SJSA1 (cell line): ENCODE results near the gene ZNF804B. TPM values are rescaled to one million over a fixed set of nuclear protein-coding genes. Genes with fewer than 3 reads are reported as not detected.

ENCODE experiments used
- DNase-seq, 2 experiments: peaks; one replicate each; pipeline ENCODE4 v3.0.0-alpha.2; 2015 to 2020; ENCODE audit warnings: low spot score in 2 of 2, low read depth in 1 of 2
- H3K27ac ChIP-seq: fragments of 250-450 bp; sonication (Bioruptor Pico); 2 replicates; pipeline ENCODE4 v1.5.1; 2020; ENCODE audit warnings: mild to moderate bottlenecking, moderate library complexity
- H3K27me3 ChIP-seq: fragments of 250-450 bp; sonication (Bioruptor Pico); replicated peaks from 2 replicates; pipeline ENCODE4 v1.5.1; 2020; ENCODE audit warnings: mild to moderate bottlenecking, moderate library complexity
- H3K36me3 ChIP-seq: fragments of 250-450 bp; sonication (Bioruptor Pico); 2 replicates; pipeline ENCODE4 v1.5.1; 2020; ENCODE audit warnings: mild to moderate bottlenecking
- H3K4me1 ChIP-seq: fragments of 250-450 bp; sonication (Bioruptor Pico); replicated peaks from 2 replicates; pipeline ENCODE4 v1.6.1; 2021; ENCODE audit warnings: mild to moderate bottlenecking
- H3K4me3 ChIP-seq: fragments of 250-450 bp; sonication (Bioruptor Pico); 2 replicates; pipeline ENCODE4 v1.5.1; 2020; ENCODE audit warnings: mild to moderate bottlenecking
- H3K9me3 ChIP-seq: fragments of 250-450 bp; sonication (Bioruptor Pico); replicated peaks from 2 replicates; pipeline ENCODE4 v1.5.1; 2020; ENCODE audit warnings: mild to moderate bottlenecking
- total RNA-seq: library from RNA; depleted of rRNA; stranded (reverse); fragments of >200 nt; shearing (Covaris generic); gene quantifications from 2 replicates; pipeline ENCODE4 v1.2.3, GENCODE V29; 2014

Gene ZNF804B
- total RNA-seq, 1 experiment from 2014 or later = not detected

DNA sequence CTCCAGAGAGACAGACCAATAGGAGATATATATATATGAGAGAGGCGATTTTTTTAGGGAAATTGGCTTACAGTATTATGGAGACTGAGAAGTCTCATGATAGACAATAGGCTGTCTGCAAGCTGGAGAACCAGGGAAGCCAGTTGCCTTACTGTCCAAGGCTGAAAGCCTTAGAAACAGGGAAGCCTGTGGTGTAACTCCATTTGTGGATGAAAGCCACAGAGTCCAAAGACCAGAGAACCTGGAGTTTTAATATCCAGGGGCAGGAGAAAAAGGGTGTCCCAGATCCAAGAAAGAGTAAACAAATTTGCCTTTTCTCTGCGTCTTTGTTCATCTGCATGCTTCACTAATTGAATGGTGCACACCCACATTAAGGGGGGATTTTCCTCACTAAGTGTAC is 107.7 kb downstream of the ZNF804B start:
- no peak overlapping the region for H3K4me3 ChIP-seq
- H3K9me3 ChIP-seq = no peaks in the 10 kb centered on the region
- no peak for DNase-seq
- no peaks in the 10 kb centered on the region for H3K27me3 ChIP-seq
- no peak overlapping the region for H3K27ac ChIP-seq
- no peaks in the 10 kb centered on the region for H3K36me3 ChIP-seq
- H3K4me1 ChIP-seq = no peaks in the 10 kb centered on the region

DNA sequence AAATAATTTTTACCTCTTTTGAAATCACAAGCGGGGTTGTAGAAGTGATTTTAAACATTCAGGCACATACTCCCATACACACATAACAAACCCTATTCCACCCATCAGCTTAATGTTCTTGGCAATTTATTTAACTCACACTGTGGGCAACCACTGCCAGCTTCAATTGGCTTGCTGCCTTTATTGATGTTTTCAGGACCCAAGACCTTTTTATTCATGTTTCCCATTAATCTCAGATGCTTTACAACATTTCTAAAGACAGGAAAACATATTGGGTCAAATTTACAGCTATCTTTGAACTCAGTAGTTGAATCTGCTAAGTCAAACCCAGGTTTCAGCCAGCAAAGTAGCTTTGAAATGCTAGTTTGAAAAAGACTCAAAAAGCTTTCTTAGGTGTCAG is 109.0 kb downstream of the ZNF804B start:
- no peaks in the 10 kb centered on the region for H3K36me3 ChIP-seq
- H3K27me3 ChIP-seq = no peaks in the 10 kb centered on the region
- DNase-seq = no peak
- no peak overlapping the region for H3K4me3 ChIP-seq
- no peaks in the 10 kb centered on the region for H3K9me3 ChIP-seq
- H3K4me1 ChIP-seq = no peaks in the 10 kb centered on the region
- no peak overlapping the region for H3K27ac ChIP-seq

DNA sequence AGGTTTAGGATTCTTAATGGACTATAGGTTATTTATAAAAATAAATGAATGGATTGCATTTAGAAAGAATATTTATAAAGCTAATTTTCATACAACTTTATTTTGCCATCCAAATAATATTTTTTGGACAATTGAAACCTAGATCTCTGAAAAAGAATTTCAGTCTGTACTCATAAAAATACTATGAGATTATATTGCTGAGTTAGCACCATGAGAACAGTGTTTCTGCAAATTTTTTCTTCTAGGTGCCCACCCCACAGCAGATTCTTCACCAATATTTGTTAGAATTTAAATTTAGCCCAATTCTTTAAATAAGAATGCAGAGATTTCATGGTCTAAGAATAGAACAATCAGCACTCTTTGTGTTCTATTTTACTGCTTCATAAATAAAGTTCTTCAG is 121.6 kb downstream of the ZNF804B start:
- DNase-seq = no peak
- Histone ChIP-seq H3K4me1 (no peaks in the 10 kb centered on the region), H3K9me3 (no peaks in the 10 kb centered on the region), H3K36me3 (no peaks in the 10 kb centered on the region), H3K27me3 (0 out of 2 replicates have a peak, but pooled peaks cover 2% of the 10 kb centered on the region), H3K4me3 (no peak overlapping the region), H3K27ac (no peak overlapping the region)

DNA sequence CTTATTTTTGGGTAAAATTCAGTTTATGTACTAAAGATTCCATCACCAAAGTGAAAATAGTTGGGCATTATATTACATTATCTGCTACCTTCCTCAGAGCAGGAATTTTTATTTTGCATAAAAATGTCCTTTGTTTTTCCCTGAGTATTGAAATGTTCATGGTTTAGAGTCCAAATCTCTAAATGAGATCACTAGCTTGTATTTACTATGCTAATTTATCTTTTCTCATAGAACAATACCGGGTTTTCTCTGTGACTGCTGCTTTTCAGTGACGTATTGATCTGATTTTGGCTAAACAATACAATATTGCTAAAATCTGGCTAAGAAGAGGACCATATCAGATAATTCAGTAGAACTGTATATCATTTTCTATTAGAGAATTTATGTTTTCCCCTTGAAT is 125.6 kb downstream of the ZNF804B start:
- Histone ChIP-seq H3K4me3 (no peak overlapping the region), H3K27ac (no peak overlapping the region), H3K4me1 (no peaks in the 10 kb centered on the region)

DNA sequence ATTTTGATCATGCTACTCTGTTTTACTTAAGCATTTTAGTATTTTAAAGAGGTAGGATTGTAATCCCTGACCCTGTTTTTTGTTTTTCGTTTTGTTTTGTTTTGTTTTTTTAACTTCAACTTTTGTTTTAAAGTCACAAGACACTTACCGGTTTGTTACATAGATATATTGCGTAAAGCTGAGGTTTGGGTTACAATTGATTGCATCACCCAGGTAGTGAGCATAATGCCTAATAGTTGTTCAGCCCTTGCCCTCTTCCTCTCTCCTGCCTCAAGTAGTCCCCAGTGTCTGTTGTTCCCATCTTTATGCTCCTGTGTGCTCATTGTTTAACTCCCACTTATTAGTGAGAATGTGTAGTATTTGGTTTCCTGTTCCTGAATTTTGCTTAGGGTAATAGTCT is 129.2 kb downstream of the ZNF804B start:
- H3K9me3 ChIP-seq = no peaks in the 10 kb centered on the region
- H3K36me3 ChIP-seq = no peaks in the 10 kb centered on the region
- no peak overlapping the region for H3K4me3 ChIP-seq
- H3K27ac ChIP-seq = no peak overlapping the region
- 0 out of 2 replicates have a peak, but pooled peaks cover 3% of the 10 kb centered on the region for H3K27me3 ChIP-seq
- H3K4me1 ChIP-seq = no peaks in the 10 kb centered on the region
- no peak for DNase-seq

More for the DNA sequence above, 125.6 kb downstream of the ZNF804B start:
- Histone ChIP-seq H3K36me3 (no peaks in the 10 kb centered on the region), H3K27me3 (0 out of 2 replicates have a peak, but pooled peaks cover 2% of the 10 kb centered on the region), H3K9me3 (no peaks in the 10 kb centered on the region)
- no peak for DNase-seq

DNA sequence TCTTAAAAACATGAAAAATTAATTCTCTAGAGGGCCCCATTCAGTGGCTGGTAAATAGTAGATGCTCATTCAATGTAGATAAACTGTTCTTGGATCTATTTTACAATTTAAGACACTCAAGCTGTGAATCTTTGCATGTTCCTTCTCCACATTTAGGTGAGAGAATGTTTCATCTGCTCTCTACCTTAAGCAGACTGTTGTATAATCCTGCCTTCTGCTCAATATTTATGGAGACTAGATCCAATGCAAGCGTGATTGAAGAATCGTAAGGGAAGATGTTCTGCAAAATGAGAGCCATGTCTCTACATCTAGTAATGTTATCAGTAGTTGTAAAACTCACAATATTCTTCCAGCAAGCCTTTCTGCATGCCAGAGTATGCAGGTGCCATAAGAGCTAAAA is 151.0 kb downstream of the ZNF804B start:
- DNase-seq = no peak
- Histone ChIP-seq H3K9me3 (no peaks in the 10 kb centered on the region), H3K4me1 (no peaks in the 10 kb centered on the region), H3K27me3 (no peaks in the 10 kb centered on the region), H3K27ac (no peak overlapping the region), H3K36me3 (no peaks in the 10 kb centered on the region), H3K4me3 (no peak overlapping the region)

DNA sequence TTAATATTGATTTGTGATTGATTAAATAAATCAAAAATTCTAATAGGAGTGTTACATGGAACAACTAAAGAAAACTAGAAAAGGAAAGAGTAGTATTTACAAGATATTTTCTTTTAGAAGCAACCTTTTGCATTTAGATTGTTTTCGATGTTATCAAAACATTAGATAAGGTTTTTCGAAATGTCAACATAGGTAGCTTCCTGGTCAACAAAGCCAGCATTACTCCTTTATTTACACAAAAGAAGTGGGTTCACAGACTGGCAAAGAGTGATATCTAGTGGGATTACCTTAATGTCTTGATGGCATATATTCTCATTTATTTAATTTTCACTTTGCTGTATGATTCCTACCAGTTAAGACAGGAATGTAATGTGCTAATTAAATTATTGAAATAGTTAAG is 153.4 kb downstream of the ZNF804B start:
- no peak for DNase-seq
- H3K36me3 ChIP-seq = no peaks in the 10 kb centered on the region
- H3K27ac ChIP-seq = no peak overlapping the region
- H3K4me3 ChIP-seq = no peak overlapping the region
- H3K9me3 ChIP-seq = no peaks in the 10 kb centered on the region
- no peaks in the 10 kb centered on the region for H3K4me1 ChIP-seq
- H3K27me3 ChIP-seq = no peaks in the 10 kb centered on the region

DNA sequence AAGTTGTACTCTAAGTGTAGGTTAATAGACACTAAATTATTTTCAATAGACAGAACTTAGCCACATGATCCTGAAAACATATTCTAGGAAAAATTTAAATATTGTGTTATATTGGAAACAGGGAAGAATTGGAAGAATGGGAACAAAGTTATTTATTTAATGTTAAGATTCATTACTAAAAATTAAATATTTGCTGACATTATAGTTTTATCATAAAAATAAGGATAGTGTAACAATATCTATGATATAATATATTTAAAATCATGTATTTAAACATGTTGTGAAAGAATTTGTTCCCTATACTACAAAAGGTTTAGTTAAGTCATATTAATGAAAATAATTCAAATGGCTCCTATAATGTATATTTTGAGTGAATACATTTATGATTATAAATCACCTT is 156.1 kb downstream of the ZNF804B start:
- Histone ChIP-seq H3K27ac (no peak overlapping the region), H3K36me3 (no peaks in the 10 kb centered on the region), H3K27me3 (no peaks in the 10 kb centered on the region), H3K4me1 (no peaks in the 10 kb centered on the region), H3K9me3 (no peaks in the 10 kb centered on the region), H3K4me3 (no peak overlapping the region)
- no peak for DNase-seq

DNA sequence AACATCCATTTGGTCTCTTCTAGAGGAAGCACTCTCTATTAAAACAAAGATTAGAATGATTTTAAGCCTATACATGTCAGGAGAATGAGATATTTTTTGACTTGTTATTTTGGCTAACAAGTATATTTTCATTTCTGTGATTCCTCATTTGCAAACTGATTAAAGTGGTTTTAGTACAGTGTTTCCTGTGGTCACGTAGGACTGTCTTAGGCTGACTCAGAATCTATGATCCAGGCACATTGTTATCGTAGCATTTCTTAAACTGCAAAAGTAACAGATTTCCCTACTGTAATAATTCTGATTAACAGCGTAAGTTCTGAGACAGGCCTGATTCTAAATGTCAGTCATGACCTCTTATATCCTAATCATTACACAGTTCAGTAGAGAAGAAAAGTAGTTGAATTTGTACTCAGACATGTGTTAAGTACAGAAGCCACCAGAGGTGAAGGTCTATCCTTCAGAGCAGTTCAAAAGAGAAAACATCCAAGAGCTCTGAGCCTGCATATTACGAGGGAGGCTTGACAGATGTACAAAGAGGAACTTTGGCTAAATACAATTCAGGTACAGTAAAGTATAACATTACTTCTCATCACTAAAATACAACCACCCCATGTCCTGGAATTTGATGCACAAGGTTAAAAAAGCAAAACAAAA is 160.1 kb downstream of the ZNF804B start:
- Histone ChIP-seq H3K4me3 (no peak overlapping the region), H3K4me1 (no peaks in the 10 kb centered on the region), H3K9me3 (no peaks in the 10 kb centered on the region), H3K27ac (no peak overlapping the region), H3K27me3 (no peaks in the 10 kb centered on the region), H3K36me3 (no peaks in the 10 kb centered on the region)
- DNase-seq = no peak

DNA sequence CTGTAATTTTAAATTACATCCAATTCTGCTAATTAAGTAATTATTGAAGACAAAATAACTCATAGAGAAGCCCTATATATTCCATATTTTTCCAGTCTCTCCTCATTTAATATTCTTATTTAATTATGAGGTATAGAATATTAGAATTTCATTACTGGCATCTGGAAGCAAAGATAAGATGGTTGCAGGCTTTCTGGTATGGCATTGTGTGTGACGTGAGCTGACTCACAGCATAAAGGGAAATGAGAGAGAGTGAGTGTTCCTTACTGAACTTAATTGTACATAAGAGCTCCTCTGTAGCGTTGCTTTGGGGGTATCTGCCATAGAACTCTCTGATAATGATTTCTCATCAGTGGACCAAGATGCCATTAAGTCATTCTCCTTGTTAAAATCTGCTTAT is 163.4 kb downstream of the ZNF804B start:
- H3K4me1 ChIP-seq = no peaks in the 10 kb centered on the region
- no peak overlapping the region for H3K4me3 ChIP-seq
- H3K36me3 ChIP-seq = no peaks in the 10 kb centered on the region
- no peaks in the 10 kb centered on the region for H3K9me3 ChIP-seq
- H3K27me3 ChIP-seq = no peaks in the 10 kb centered on the region
- DNase-seq = no peak
- no peak overlapping the region for H3K27ac ChIP-seq

DNA sequence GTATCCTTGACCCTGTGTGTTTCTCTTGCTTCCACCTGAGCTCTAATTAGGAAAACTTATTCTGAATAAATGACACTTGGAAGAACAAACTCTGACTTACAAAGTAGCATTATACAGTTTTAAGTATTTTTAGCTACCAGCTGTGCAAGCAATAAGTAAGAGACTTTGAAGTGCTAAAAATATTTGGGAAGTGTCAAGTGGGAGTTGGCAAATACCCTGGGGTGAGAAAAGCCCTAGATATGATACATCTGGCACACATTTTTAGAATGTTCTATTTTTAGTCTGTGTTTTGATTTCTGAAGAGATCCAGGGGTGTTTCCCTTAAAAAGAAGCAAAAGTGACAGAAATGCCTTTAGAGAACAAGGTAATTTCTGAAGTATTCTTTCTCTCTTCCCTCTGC is 168.8 kb downstream of the ZNF804B start:
- no peaks in the 10 kb centered on the region for H3K36me3 ChIP-seq
- no peaks in the 10 kb centered on the region for H3K9me3 ChIP-seq
- H3K27me3 ChIP-seq = no peaks in the 10 kb centered on the region
- DNase-seq = no peak
- H3K4me3 ChIP-seq = no peak overlapping the region
- no peaks in the 10 kb centered on the region for H3K4me1 ChIP-seq
- H3K27ac ChIP-seq = no peak overlapping the region

DNA sequence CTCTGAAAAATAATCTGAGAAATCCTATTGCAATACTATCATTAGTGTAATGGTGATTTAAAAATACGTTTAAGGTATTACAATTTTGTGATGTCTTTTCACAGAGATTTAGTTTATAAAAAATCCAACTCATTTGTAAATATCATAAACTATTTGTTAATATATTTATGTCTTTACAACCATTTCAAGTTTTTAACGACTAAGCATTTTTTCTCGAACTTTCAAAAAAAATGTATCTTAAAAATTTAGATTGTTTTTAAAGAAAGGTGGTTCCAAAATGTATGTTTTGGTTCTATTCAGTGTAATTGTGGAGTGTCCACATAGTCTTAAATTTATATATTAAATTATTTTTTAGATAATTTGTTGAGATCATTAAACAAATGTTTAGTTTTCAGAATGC is 170.2 kb downstream of the ZNF804B start:
- Histone ChIP-seq H3K4me3 (no peak overlapping the region), H3K27me3 (no peaks in the 10 kb centered on the region), H3K27ac (no peak overlapping the region), H3K9me3 (no peaks in the 10 kb centered on the region), H3K36me3 (no peaks in the 10 kb centered on the region), H3K4me1 (no peaks in the 10 kb centered on the region)
- no peak for DNase-seq

DNA sequence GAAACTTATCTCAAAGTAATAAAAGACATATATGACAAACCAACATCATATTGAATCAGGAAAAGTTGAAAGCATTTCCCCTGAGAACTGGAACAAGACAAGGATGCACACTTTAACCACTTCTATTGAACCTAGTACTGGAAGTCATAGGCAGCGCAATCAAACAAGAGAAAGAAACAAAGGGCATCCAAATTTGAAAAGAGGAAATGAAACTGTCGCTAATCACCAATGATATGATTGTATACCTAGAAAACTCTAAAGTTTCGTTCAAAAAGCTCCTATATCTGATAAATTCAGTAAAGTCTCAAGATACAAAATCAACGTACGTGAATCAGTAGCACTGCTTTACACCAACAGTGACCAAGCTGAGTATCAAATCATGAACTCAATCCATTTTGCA is 173.8 kb downstream of the ZNF804B start:
- no peak overlapping the region for H3K27ac ChIP-seq
- H3K4me1 ChIP-seq = no peaks in the 10 kb centered on the region
- no peak overlapping the region for H3K4me3 ChIP-seq
- H3K27me3 ChIP-seq = no peaks in the 10 kb centered on the region
- no peaks in the 10 kb centered on the region for H3K36me3 ChIP-seq
- no peak for DNase-seq
- no peaks in the 10 kb centered on the region for H3K9me3 ChIP-seq

DNA sequence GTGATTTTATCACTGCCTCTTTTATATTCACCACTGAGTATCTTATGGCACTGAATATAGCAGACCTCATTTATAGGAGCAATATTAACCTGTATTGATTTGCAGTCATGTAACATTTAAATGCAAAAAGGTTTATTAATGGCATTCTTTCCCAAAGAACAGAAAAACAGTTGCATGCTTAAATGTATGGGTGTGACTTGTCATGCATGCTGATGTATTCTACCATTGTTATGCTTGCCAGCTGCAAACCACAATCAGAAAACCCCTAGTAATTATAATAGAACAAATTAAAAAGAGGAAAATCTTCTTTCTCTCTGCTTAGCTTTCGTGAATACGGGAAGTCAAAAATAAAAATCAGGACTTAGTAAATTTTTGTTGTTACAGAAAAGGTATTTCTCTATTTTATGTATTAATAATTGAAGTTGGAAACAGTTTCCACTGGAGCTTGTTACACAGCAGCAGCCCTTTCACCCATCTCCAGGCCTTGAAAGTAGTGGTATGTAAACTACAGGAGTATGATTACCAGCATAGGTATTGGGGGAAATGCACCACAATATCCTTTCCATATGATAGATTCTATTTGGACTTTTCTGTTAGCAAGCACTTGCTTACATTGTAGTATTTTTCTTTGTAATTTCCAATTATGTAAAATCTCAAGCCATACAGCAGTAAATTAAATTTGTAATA is 183.5 kb downstream of the ZNF804B start:
- Histone ChIP-seq H3K36me3 (no peaks in the 10 kb centered on the region), H3K27ac (no peak overlapping the region), H3K27me3 (no peaks in the 10 kb centered on the region), H3K9me3 (no peaks in the 10 kb centered on the region), H3K4me3 (no peak overlapping the region), H3K4me1 (no peaks in the 10 kb centered on the region)
- no peak for DNase-seq

DNA sequence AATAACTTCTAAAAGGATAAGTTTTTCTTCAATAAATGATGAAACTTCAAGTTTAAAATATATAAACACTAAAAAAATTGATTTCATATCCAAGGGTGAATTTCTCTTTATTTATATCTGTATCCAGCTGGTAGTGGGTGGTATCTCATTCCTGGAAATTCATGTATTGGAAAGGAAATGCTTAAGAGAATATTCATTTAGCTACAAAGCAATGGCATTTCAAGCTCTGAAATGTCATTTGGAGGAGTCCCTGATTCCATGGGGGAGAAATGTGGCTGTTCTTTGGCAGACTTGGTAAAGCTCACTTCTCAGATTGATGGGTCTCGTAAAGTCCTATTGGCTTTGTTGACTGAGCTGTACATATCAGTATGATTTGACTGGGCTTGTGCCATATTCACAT is 192.3 kb downstream of the ZNF804B start:
- Histone ChIP-seq H3K4me3 (no peak overlapping the region), H3K27ac (no peak overlapping the region), H3K36me3 (no peaks in the 10 kb centered on the region), H3K4me1 (no peaks in the 10 kb centered on the region), H3K9me3 (no peaks in the 10 kb centered on the region), H3K27me3 (no peaks in the 10 kb centered on the region)
- DNase-seq = no peak
